Type B pancreatic cell (in vitro differentiated cells): Measurements from ENCODE around the gene CHMP2A. TPM values are rescaled to one million over a fixed set of nuclear protein-coding genes. Genes with fewer than 3 reads are reported as not detected.

Source experiments
- DNase-seq: peaks from one replicate; pipeline ENCODE4 v3.0.0; 2021; ENCODE audit warnings: mixed read lengths; ENCODE audit not compliant: unreplicated experiment; ENCODE audit errors: extremely low spot score
- H3K27ac Mint-ChIP-seq: 2 replicates; pipeline ENCODE4 v1.8.0; 2021; ENCODE audit warnings: mild to moderate bottlenecking, mixed read lengths
- H3K27me3 Mint-ChIP-seq: 2 replicates; pipeline ENCODE4 v1.8.0; 2021; ENCODE audit warnings: mixed read lengths
- H3K36me3 Mint-ChIP-seq: 2 replicates; pipeline ENCODE4 v1.8.0; 2021; ENCODE audit warnings: mixed read lengths
- H3K4me1 Mint-ChIP-seq: one replicate; pipeline ENCODE4 v1.8.0; 2021; ENCODE audit warnings: mixed read lengths; ENCODE audit not compliant: unreplicated experiment
- H3K4me3 Mint-ChIP-seq: 2 replicates; pipeline ENCODE4 v1.8.0; 2021; ENCODE audit warnings: mild to moderate bottlenecking, mixed read lengths
- H3K9me3 Mint-ChIP-seq: 2 replicates; pipeline ENCODE4 v1.8.0; 2021; ENCODE audit warnings: mixed read lengths
- CTCF ChIP-seq: fragments of 200-600 bp; sonication (generic); conservative IDR thresholded peaks from 2 replicates; pipeline ENCODE4 v1.5.0; 2021; ENCODE audit warnings: antibody characterized with exemption, mild to moderate bottlenecking
- total RNA-seq: library from RNA; stranded (reverse); gene quantifications from 2 replicates; pipeline ENCODE4 v1.2.1, GENCODE V29; 2021; ENCODE audit warnings: low replicate concordance

CHMP2A gene
- total RNA-seq, 1 donor from 2014 or later, result 86.5 TPM

- Mint-ChIP-seq H3K4me3 (no peak overlapping the region), H3K9me3 (no peaks in the 10 kb centered on the region), H3K4me1 (peaks cover 4% of the 10 kb centered on the region), H3K36me3 (no peaks in the 10 kb centered on the region), H3K27ac (peak overlapping the region; percentile 79), H3K27me3 (peaks cover 11% of the 10 kb centered on the region)
- no peak for DNase-seq
- no peak for TF ChIP-seq CTCF
Measured at GRCh38 chr19:58536852-58537798, 17.8 kb downstream of the CHMP2A start.

GRCh38 chr19:58535857-58536256 lies 19.0 kb downstream of the CHMP2A start:
- peaks cover 20% of the 10 kb centered on the region for H3K27me3 Mint-ChIP-seq
- H3K36me3 Mint-ChIP-seq, result no peaks in the 10 kb centered on the region
- H3K27ac Mint-ChIP-seq, result no peak overlapping the region
- H3K9me3 Mint-ChIP-seq, result no peaks in the 10 kb centered on the region
- DNase-seq, result no peak
- H3K4me1 Mint-ChIP-seq, result peaks cover 4% of the 10 kb centered on the region
- H3K4me3 Mint-ChIP-seq, result no peak overlapping the region
- TF ChIP-seq CTCF, result no peak

- TF ChIP-seq CTCF, result no peak
- H3K4me1 Mint-ChIP-seq, result no peaks in the 10 kb centered on the region
- no peaks in the 10 kb centered on the region for H3K9me3 Mint-ChIP-seq
- DNase-seq, result no peak
- no peak overlapping the region for H3K27ac Mint-ChIP-seq
- H3K27me3 Mint-ChIP-seq, result peaks cover 13% of the 10 kb centered on the region
- no peaks in the 10 kb centered on the region for H3K36me3 Mint-ChIP-seq
- no peak overlapping the region for H3K4me3 Mint-ChIP-seq
Measured at GRCh38 chr19:58531034-58531840, 23.7 kb downstream of the CHMP2A start.

- Mint-ChIP-seq H3K36me3 (no peaks in the 10 kb centered on the region), H3K27ac (no peak overlapping the region), H3K27me3 (peaks cover 13% of the 10 kb centered on the region), H3K9me3 (no peaks in the 10 kb centered on the region), H3K4me1 (no peaks in the 10 kb centered on the region), H3K4me3 (no peak overlapping the region)
- DNase-seq, result no peak
- no peak for TF ChIP-seq CTCF
Measured at GRCh38 chr19:58529405-58529804, 25.5 kb downstream of the CHMP2A start.

GRCh38 chr19:58522709-58523108 lies 32.2 kb downstream of the CHMP2A start:
- Mint-ChIP-seq H3K36me3 (no peaks in the 10 kb centered on the region), H3K4me3 (no peak overlapping the region), H3K4me1 (peaks cover 13% of the 10 kb centered on the region), H3K27ac (no peak overlapping the region), H3K27me3 (no peaks in the 10 kb centered on the region), H3K9me3 (no peaks in the 10 kb centered on the region)
- TF ChIP-seq CTCF, result no peak
- no peak for DNase-seq
